ENCODE results near the gene KLRF2.

KLRF2 gene

DNA sequence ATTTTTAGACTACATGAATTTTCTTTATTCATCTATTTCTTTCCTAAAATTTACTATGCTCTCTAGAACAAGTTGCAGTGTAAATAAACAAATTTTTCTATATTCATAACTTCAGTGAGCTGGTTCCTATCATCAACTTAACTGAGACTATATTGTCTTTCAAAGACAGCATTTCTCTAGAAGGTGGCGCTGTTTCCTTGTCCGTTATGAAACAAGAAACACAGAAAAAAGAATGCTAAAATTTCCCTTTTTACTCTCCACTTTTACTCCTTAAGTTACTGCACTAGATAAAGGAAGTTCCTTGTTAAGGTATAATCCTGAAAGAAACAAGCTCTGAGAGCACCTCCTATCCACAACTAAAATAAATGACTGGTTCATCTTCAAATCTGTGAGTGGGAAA, 59.1 kb downstream of the KLRF2 start:
- peak in 1 of 2 donors; percentile 42 for DNase-seq

DNA sequence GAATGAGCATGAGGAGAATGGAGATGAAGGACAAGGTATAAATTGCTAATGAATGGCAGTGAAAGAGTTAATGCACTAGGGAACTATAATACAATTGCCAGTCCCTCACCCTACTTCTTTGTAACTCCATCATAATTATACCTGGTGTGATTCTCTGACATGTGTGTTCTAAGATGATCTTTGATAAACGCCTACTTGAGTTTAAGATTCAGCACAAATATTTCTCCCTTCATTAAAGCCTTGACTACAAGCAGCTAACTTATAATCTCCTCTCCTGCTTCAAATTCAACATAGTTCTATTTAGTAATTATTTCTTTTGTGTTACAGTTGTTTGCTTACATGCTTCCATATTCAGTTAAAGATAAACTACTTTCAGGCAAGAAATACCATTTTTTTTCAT, 60.5 kb downstream of the KLRF2 start:
- DNase-seq: no peak

DNA sequence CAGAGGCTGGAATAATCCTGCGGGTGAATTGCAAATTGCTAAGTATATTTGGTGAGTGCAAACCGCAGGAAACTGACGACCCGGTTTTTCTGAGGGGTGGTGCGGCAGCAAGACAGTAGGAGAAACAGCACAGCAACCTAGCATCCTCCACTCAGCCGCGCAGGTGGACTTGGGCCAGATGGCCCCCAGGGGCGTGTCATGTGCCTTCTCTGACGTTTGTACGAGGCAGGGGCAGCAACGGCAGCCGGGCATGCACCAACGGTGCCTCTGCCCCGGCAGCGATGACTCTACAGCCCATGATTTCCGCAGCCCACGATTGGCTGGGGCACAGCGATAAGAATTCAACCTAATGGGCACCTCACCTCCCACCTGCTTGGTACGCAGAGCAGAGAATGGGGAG, 62.0 kb downstream of the KLRF2 start:
- peak; percentile 21 to 71 for DNase-seq

- DNase-seq: no peak
Observed at GRCh38 chr12:9944391-9944790, 63.1 kb downstream of the KLRF2 start.
